T-cell (primary cell): Measurements from ENCODE around the gene B4GAT1. TPM values are rescaled to one million over a fixed set of nuclear protein-coding genes. Genes with fewer than 3 reads are reported as not detected.
A peak's percentile ranks its signal among the peaks of the same experiment; 100 is the strongest.

ENCODE experiments used
- ATAC-seq, 4 experiments: fragments of 200-7000 bp in 3 of 4; fragments of 150-1000 bp in 1 of 4; cut with Tn5 transposase; replicated peaks in 1 of 4; 1 replicate in 3 of 4; 2 replicates in 1 of 4; pipeline ENCODE4 v1.10.0; 2021; ENCODE audit warnings: moderate library complexity in 3 of 4, mild to moderate bottlenecking in 2 of 4, moderate number of reproducible peaks in 1 of 4
- CTCF ChIA-PET, 2 donors: fragments of 300-600 bp; sonication (Branson Sonifier 250); formaldehyde crosslinking; loops; one replicate each; lab custom pipeline; 2022; ENCODE audit warnings: antibody characterized with exemption in 2 of 2; lab: Charles Lee
- POLR2A ChIA-PET, 2 donors: fragments of 300-600 bp; sonication (Branson Sonifier 250); formaldehyde crosslinking; loops; one replicate each; lab custom pipeline; 2022; ENCODE audit warnings: antibody characterized with exemption in 2 of 2; lab: Charles Lee
- DNase-seq, 35 experiments: peaks; one replicate each; pipeline versions ENCODE4 v3.0.0 to v3.0.0-alpha.2; 2013 to 2023
- H3K27ac ChIP-seq: one replicate; pipeline ENCODE4 v1.5.1; 2013; ENCODE audit warnings: low read length
- H3K27me3 ChIP-seq, 2 experiments: replicated peaks in 1 of 2; 1 replicate in 1 of 2; 2 replicates in 1 of 2; pipeline versions ENCODE4 v1.6.1 to v1.7.0; 2013; ENCODE audit warnings: low read length in 1 of 2, mixed read lengths in 1 of 2; ENCODE audit not compliant: control insufficient read depth in 2 of 2, insufficient read depth in 2 of 2; ENCODE audit errors: extremely low read depth in 1 of 2
- H3K36me3 ChIP-seq, 2 donors: 1 replicate in 1 of 2; 2 replicates in 1 of 2; pipeline versions ENCODE4 v1.6.1 to v1.7.0; 2013; ENCODE audit warnings: low read length in 1 of 2; ENCODE audit not compliant: control insufficient read depth in 2 of 2, insufficient read depth in 1 of 2; ENCODE audit errors: extremely low read depth in 1 of 2
- H3K4me1 ChIP-seq, 2 experiments: 1 replicate in 1 of 2; 2 replicates in 1 of 2; pipeline versions ENCODE4 v1.6.1 to v1.7.0; 2013; ENCODE audit warnings: low read length in 2 of 2, mixed read lengths in 1 of 2; ENCODE audit not compliant: insufficient read depth in 2 of 2, control insufficient read depth in 1 of 2; ENCODE audit errors: extremely low read depth in 1 of 2
- H3K4me3 ChIP-seq, 2 donors: 1 replicate in 1 of 2; 2 replicates in 1 of 2; pipeline versions ENCODE4 v1.5.1 to v1.7.0; 2013; ENCODE audit warnings: mild to moderate bottlenecking in 2 of 2, low read length in 1 of 2, moderate library complexity in 1 of 2; ENCODE audit not compliant: control insufficient read depth in 1 of 2; ENCODE audit errors: extremely low read depth in 1 of 2
- H3K9me3 ChIP-seq: 2 replicates; pipeline ENCODE4 v1.7.0; 2013
- H3K27ac Mint-ChIP-seq, 2 donors: one replicate each; pipeline ENCODE4 v1.8.0; 2020 to 2021; ENCODE audit warnings: mild to moderate bottlenecking in 2 of 2, mixed read lengths in 2 of 2
- H3K27me3 Mint-ChIP-seq, 2 donors: one replicate each; pipeline ENCODE4 v1.8.0; 2021 to 2022; ENCODE audit warnings: mixed read lengths in 2 of 2
- H3K36me3 Mint-ChIP-seq: one replicate; pipeline ENCODE4 v1.8.0; 2021; ENCODE audit warnings: mixed read lengths
- H3K4me1 Mint-ChIP-seq, 3 donors: one replicate each; pipeline ENCODE4 v1.8.0; 2020 to 2022; ENCODE audit warnings: mixed read lengths in 3 of 3, mild to moderate bottlenecking in 1 of 3
- H3K4me3 Mint-ChIP-seq, 3 donors: one replicate each; pipeline ENCODE4 v1.8.0; 2020 to 2022; ENCODE audit warnings: mild to moderate bottlenecking in 3 of 3, mixed read lengths in 3 of 3, moderate library complexity in 3 of 3
- H3K9me3 Mint-ChIP-seq, 3 donors: one replicate each; pipeline ENCODE4 v1.8.0; 2020 to 2022; ENCODE audit warnings: mixed read lengths in 3 of 3
- WGBS: methylation state at CpG from one replicate; pipeline ENCODE4 v1.1.5; 2013; ENCODE audit warnings: missing lambda C conversion rate; ENCODE audit not compliant: insufficient coverage; 5-methylcytosine and 5-hydroxymethylcytosine counted together
- total RNA-seq, 35 experiments: library from RNA in 6 of 35; stranded (reverse) in 6 of 35; fragments of 120-200 nt in 1 of 35; gene quantifications; one replicate each; pipeline versions ENCODE4 v1.2.1 to v1.2.4 and lab custom pipeline; 2013 to 2026

B4GAT1 gene
- total RNA-seq, 5 donors from 2014 or later (not counting 1 experiment from before 2014, with no cell fraction given) = 4.0 to 9.2 (median 7.9) TPM

GRCh38 chr11:66326261-66327111, 20.9 kb downstream of the B4GAT1 start:
- Mint-ChIP-seq H3K4me3 (peak overlapping the region in 1 of 3 donors; percentile 53), H3K4me1 (peaks cover 45 to 53% (median 45%) of the 10 kb centered on the region in 3 donors), H3K9me3 (no peaks in the 10 kb centered on the region), H3K36me3 (no peaks in the 10 kb centered on the region), H3K27me3 (no peaks in the 10 kb centered on the region), H3K27ac (peak overlapping the region; percentile 88)
- CTCF ChIA-PET = interaction anchor here in 1 of 2 donors (1.6 kb wide), 2 partner anchors 14 to 15 kb away, joined by 5 to 7 read pairs; no protein-coding TSS in a partner anchor
- H3K27ac ChIP-seq = peak overlapping the region; percentile 63
- DNase-seq = peak in 22 of 35 experiments; percentile 30 to 63 (median 44)
- POLR2A ChIA-PET = no interaction called here
- no peaks in the 10 kb centered on the region for H3K27me3 ChIP-seq
- WGBS = 55% methylated on average over 14 of the region's 21 CpGs
- no peaks in the 10 kb centered on the region for H3K36me3 ChIP-seq
- H3K4me1 ChIP-seq = peaks cover 35 to 67% of the 10 kb centered on the region in 2 experiments
- peak; percentile 61 to 72 (median 68) for ATAC-seq
- peak overlapping the region in 1 of 2 donors; percentile 19 for H3K4me3 ChIP-seq
- H3K9me3 ChIP-seq = no peaks in the 10 kb centered on the region

GRCh38 chr11:66325263-66325671, 22.2 kb downstream of the B4GAT1 start:
- no peaks in the 10 kb centered on the region for H3K27me3 Mint-ChIP-seq
- no peaks in the 10 kb centered on the region for H3K36me3 ChIP-seq
- no peak for DNase-seq
- no peak overlapping the region for H3K4me3 ChIP-seq
- H3K4me1 ChIP-seq = peaks cover 37 to 68% of the 10 kb centered on the region in 2 experiments
- no peak for ATAC-seq
- POLR2A ChIA-PET = no interaction called here
- peak overlapping the region; percentile 53 for H3K27ac ChIP-seq
- H3K27me3 ChIP-seq = no peaks in the 10 kb centered on the region
- peak overlapping the region; percentile 88 for H3K27ac Mint-ChIP-seq
- H3K36me3 Mint-ChIP-seq = no peaks in the 10 kb centered on the region
- CTCF ChIA-PET = no interaction called here
- peaks cover 45 to 56% (median 48%) of the 10 kb centered on the region in 3 donors for H3K4me1 Mint-ChIP-seq
- WGBS = 80% methylated on average over 8 of the region's 8 CpGs
- no peaks in the 10 kb centered on the region for H3K9me3 ChIP-seq
- H3K9me3 Mint-ChIP-seq = peaks cover 0 to under 1% (median 0%) of the 10 kb centered on the region in 3 donors
- peak overlapping the region in 1 of 3 donors; percentile 53 for H3K4me3 Mint-ChIP-seq

- CTCF ChIA-PET = no interaction called here
- no peaks in the 10 kb centered on the region for H3K27me3 Mint-ChIP-seq
Measured at GRCh38 chr11:66324664-66325063, 22.8 kb downstream of the B4GAT1 start.

GRCh38 chr11:66323684-66324083, 23.7 kb downstream of the B4GAT1 start:
- no peaks in the 10 kb centered on the region for H3K9me3 ChIP-seq
- H3K27me3 ChIP-seq = no peaks in the 10 kb centered on the region
- Mint-ChIP-seq H3K9me3 (peaks cover 0 to 4% (median 0%) of the 10 kb centered on the region in 3 donors), H3K4me3 (no peak overlapping the region), H3K36me3 (no peaks in the 10 kb centered on the region), H3K27me3 (no peaks in the 10 kb centered on the region), H3K27ac (no peak overlapping the region), H3K4me1 (peaks cover 59 to 72% (median 61%) of the 10 kb centered on the region in 3 donors)
- DNase-seq (no peak), ATAC-seq (no peak)
- whole genome bisulfite sequencing = 91% methylated on average over 1 of the region's 1 CpG
- H3K4me3 ChIP-seq = no peak overlapping the region
- H3K4me1 ChIP-seq = peaks cover 43 to 71% of the 10 kb centered on the region in 2 experiments
- no peaks in the 10 kb centered on the region for H3K36me3 ChIP-seq
- CTCF ChIA-PET = no interaction called here
- no peak overlapping the region for H3K27ac ChIP-seq
- POLR2A ChIA-PET = no interaction called here

More at GRCh38 chr11:66324664-66325063, 22.8 kb downstream of the B4GAT1 start:
- POLR2A ChIA-PET = no interaction called here
- no peak overlapping the region for H3K27ac ChIP-seq
- Mint-ChIP-seq H3K36me3 (no peaks in the 10 kb centered on the region), H3K27ac (peak overlapping the region; percentile 52 to 71), H3K9me3 (peaks cover 0 to 4% (median 0%) of the 10 kb centered on the region in 3 donors), H3K4me3 (peak overlapping the region in 1 of 3 donors; percentile 37), H3K4me1 (peaks cover 51 to 62% (median 53%) of the 10 kb centered on the region in 3 donors)
- H3K4me3 ChIP-seq = no peak overlapping the region
- H3K36me3 ChIP-seq = no peaks in the 10 kb centered on the region
- ATAC-seq = no peak
- H3K9me3 ChIP-seq = no peaks in the 10 kb centered on the region
- no peaks in the 10 kb centered on the region for H3K27me3 ChIP-seq
- H3K4me1 ChIP-seq = peaks cover 37 to 69% of the 10 kb centered on the region in 2 experiments
- WGBS = 83% methylated on average over 1 of the region's 10 CpGs
- no peak for DNase-seq

GRCh38 chr11:66322732-66323427, 24.5 kb downstream of the B4GAT1 start:
- H3K27ac Mint-ChIP-seq = peak overlapping the region; percentile 28 to 87
- H3K4me3 Mint-ChIP-seq = no peak overlapping the region

GRCh38 chr11:66321606-66322005, 25.8 kb downstream of the B4GAT1 start:
- no peaks in the 10 kb centered on the region for H3K9me3 ChIP-seq
- Mint-ChIP-seq H3K27me3 (no peaks in the 10 kb centered on the region), H3K27ac (peak overlapping the region in 1 of 2 donors; percentile 15), H3K4me1 (peaks cover 56 to 70% (median 56%) of the 10 kb centered on the region in 3 donors), H3K9me3 (peaks cover 0 to 4% (median 0%) of the 10 kb centered on the region in 3 donors), H3K4me3 (no peak overlapping the region), H3K36me3 (no peaks in the 10 kb centered on the region)
- no peak overlapping the region for H3K27ac ChIP-seq
- no peak overlapping the region for H3K4me3 ChIP-seq
- WGBS = 100% methylated on average over 2 of the region's 4 CpGs
- ChIA-PET POLR2A (no interaction called here), CTCF (interaction anchor here (0.6 to 1.2 kb wide), 3 partner anchors 9 to 61 kb away, joined by 3 to 7 read pairs (median 4); no protein-coding TSS in a partner anchor)
- H3K27me3 ChIP-seq = no peaks in the 10 kb centered on the region
- H3K4me1 ChIP-seq = peaks cover 34 to 67% of the 10 kb centered on the region in 2 experiments
- DNase-seq (no peak), ATAC-seq (no peak)
- H3K36me3 ChIP-seq = no peaks in the 10 kb centered on the region

More at GRCh38 chr11:66322732-66323427, 24.5 kb downstream of the B4GAT1 start:
- ATAC-seq (no peak), DNase-seq (no peak)
- H3K27me3 Mint-ChIP-seq = no peaks in the 10 kb centered on the region
- POLR2A ChIA-PET = no interaction called here
- CTCF ChIA-PET = no interaction called here
- no peaks in the 10 kb centered on the region for H3K36me3 Mint-ChIP-seq
- H3K4me1 Mint-ChIP-seq = peaks cover 59 to 72% (median 61%) of the 10 kb centered on the region in 3 donors
- Histone ChIP-seq H3K9me3 (no peaks in the 10 kb centered on the region), H3K27me3 (no peaks in the 10 kb centered on the region), H3K36me3 (no peaks in the 10 kb centered on the region), H3K27ac (no peak overlapping the region), H3K4me1 (peaks cover 42 to 71% of the 10 kb centered on the region in 2 experiments), H3K4me3 (no peak overlapping the region)
- peaks cover 0 to 4% (median 0%) of the 10 kb centered on the region in 3 donors for H3K9me3 Mint-ChIP-seq
- WGBS = 93% methylated on average over 11 of the region's 11 CpGs
